ENCODE data around the gene CHST11.

CHST11 gene

DNA sequence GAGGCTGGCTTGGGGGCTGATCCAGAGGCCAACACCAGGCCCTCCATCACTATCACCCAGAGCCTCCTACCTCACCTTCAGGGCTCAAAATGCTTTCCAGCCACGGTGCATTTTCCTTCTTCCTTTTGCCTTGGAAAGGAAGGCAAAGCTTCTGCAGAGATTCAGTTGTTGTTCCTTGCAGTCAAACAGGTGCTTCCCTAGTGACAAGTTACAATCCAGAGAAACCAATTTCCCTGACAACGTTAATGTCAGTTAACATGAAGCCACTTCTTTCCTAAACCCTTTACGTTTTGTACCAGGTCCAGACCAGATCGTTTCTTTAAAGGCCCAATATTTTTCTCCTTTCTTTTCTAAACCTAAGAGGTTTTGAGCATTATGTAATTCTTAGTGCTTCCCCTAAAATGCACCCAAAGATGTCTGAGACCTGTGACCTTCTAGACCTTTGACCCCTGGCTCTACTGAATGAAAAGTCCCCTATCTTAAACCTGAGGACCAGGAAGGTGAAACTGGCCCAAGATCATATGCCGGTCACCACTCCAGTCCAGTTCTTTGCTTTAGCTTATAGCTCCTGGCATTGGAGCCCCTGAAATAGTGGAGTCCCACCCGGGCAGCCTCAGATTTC lies 289.8 kb downstream of the CHST11 start:
- DNase-seq = no peak

DNA sequence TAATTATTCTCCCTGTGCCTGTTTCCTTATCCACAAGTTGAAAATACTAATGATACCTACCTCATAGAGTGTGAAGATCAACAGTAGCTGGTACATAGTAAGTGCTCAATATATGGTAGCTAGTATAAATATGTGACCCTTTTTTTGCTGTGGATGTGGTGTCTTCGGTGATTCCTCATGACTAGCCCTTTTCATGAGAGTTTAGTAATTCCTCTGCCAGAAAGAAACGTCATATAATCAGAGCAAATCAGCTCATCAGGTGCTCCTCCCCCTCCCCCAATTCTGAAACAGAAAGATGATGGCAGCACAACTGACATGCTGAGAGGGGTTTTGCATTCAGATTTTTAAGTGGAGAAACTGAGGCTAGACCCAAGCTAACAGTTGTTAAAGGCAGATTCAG lies 290.6 kb downstream of the CHST11 start:
- DNase-seq = no peak

DNA sequence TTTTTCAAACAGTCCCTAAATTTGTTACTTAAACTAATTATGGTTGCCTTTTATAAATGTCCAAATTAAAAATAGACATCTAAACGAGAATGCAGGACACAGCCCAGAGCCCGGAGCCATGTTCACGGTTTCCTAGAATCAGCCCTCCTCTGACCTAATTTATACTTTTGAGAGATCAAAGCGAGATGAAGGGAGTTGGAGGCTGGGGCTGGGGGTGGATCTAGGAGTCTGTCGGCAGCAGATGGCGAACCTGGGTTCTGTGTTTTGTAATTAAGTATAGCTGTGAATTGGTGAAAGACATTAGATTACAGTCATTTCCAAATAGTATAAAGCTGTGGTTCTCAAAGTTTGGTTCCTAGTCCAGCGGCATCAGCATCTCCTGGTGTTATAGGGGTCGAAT lies 291.2 kb downstream of the CHST11 start:
- DNase-seq = peak; percentile 15

DNA sequence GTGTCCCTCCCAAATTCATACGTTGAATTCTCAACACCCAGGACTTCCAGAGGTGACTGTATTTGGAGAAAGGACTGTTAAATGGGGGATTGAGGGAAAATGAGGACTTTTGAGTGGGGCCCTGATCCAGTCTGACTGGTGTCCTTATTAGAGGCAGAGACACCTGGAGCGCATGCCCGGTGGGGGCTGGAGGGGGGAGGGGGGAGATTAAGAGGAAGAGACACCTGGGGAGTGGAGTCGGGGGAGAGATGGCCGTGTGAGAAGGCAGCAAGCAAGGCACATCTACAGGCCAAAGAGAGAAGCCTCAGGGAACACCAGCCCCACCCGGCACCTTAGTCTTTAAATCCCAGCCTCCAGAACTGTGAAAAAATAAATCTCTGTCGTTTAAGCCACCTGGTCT lies 291.6 kb downstream of the CHST11 start:
- DNase-seq = no peak

DNA sequence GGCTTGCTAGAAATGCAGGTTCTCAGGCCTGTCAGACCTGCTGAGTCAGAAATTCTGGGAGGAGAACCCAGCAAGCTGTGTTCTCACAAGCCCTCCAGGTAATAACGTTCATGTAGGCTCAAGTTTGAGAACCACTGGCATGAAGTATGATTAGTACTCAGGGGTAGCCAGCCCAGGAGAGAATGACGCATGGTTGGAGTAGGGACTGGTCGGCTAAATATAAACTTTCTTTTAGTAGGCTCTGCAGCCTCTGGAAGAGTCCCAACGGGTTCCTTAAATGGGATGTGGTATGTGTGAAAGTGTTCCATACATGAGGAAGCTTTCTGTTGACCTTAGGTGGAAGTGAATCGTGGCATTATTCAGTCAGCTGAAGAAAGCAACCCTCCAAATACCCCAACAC lies 292.0 kb downstream of the CHST11 start:
- no peak for DNase-seq

DNA sequence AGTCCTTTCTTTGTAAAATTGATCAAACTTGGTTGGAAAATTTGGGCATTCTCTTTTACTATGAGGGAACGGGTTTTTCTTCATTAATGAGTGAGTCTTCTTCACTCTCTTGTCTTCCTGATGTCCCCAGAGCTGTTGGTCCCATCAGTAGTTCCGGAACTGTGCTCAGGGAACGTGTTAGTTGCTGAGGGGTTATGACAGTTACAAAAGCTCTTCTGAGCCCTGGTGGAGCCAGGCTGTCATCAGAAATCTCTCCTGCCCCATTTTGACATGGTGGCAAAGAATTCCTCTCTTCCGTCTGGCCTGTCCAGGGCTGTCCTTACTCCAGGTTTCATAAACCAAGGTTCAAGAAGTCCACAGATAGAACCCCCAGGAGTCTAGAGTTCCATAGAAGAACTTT lies 292.8 kb downstream of the CHST11 start:
- no peak for DNase-seq

DNA sequence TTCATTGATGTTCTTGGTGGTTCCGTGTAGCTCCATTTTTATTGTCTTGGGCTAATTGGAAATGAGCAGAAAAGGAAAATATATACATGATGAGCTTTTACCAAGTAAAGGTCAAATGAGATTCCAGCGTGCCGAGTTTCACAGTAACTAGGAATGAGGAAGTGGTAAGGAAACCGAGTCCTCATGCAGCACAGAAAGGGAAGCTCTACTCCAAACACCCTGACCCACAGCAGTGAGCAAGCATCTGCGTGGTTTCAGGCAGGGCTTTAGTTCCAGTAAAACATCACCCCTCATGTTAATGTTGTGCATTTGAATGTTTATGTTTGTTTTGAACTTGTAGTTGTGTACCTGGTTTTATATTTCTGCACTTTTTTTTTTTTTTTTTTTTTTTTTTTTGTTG lies 293.3 kb downstream of the CHST11 start:
- DNase-seq = no peak

DNA sequence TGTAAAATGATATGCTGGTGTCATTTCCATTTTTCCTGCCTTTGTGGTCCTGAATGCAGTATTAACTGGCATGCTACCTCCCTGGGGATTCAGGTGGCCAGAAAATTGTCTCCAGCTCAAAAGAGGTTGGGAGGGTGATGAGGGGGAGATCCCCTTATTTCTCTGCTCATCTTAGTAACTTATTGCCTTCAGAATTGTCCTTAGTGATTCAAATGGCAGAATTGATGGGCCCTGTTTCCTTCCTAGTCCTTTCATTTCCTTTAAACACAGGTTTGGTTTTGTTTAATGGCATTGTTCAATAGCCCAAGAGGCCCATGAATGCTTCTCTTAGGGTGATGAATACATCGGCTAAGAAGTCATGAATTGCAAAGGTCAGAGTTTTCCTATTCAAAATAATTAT lies 294.4 kb downstream of the CHST11 start:
- no peak for DNase-seq

DNA sequence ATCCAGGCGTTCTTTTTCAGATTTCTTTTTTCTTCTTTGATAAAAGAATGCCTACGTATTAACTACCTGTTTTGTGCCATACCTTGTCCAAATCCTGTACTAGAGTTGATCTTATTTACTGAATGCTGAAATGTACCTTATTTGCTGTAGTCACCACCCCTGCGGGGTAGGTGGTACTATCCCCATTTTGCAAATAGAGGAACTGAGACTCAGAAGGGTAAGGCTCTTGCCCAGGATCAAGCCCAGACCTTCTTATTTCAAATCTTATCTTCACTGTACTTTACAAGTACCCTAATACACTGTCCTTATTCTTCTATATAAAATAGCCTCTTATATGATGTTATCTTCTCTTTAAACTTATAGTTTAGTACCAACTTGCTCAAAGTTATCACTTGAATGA lies 294.8 kb downstream of the CHST11 start:
- no peak for DNase-seq

DNA sequence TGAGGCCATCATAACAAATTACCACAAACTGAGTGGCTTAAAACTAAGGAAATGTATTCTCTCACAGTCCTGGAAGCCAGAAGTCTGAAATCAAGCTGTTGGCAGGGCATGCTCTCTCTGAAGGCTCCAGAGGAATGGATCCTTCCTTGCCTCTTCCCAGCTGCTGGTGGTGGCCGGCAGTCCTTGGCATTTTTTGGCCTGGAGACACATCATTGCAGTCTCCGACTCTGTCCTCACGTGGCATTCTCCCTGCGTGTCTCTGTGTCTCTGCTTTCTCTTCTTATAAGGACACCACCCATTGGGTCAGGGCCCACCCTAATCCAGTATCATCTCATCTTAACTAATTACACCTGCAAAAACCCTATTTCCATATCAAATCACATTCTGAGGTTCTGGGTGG lies 295.3 kb downstream of the CHST11 start:
- DNase-seq = no peak

DNA sequence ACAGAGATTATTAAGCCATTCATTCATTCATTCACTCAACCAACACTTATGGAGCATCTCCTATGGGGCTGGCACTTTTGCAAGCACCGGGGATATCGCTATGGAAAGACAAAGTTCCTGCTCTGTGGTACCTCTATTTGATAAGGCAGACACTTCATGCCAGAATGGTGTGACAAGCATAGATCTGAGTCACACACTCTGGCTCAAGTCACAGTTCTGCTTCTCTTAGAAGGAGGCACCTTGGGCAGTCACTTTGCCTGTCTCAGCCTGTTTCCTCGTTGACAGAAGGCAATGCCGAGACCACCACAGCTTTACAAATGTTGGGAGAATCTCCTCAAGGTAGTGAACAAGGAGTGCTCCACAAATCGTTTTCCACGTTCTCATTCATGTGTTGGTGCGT lies 296.1 kb downstream of the CHST11 start:
- DNase-seq = no peak

DNA sequence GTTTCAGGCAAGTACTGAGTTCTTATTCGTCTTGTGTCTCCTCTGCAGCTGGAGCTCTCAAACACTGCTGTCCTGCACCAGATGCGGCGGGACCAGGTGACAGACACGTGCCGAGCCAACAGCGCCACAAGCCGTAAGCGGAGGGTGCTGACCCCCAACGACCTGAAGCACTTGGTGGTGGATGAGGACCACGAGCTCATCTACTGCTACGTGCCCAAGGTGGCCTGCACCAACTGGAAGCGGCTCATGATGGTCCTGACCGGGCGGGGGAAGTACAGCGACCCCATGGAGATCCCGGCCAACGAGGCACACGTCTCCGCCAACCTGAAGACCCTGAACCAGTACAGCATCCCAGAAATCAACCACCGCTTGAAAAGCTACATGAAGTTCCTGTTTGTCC lies 300.2 kb downstream of the CHST11 start:
- no peak for DNase-seq

DNA sequence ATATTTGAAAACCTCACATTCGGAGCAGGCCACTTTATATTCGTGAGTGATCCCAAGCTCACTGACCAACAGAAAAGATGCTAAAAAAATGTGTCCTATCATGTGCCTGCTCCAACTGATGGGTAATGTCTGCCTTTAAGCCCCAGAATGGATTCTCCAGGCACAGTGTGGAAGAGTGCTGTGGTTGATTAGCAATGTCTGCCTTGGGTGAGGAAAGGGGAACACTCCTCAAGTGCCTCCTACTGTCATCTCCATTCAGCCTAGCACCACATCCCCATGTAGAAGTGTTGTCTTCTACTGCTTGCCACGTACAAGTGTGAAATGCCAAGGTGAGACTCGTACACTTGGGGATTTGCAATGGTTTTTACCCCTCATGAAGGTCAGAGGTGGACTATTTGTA lies 302.0 kb downstream of the CHST11 start:
- DNase-seq = no peak

DNA sequence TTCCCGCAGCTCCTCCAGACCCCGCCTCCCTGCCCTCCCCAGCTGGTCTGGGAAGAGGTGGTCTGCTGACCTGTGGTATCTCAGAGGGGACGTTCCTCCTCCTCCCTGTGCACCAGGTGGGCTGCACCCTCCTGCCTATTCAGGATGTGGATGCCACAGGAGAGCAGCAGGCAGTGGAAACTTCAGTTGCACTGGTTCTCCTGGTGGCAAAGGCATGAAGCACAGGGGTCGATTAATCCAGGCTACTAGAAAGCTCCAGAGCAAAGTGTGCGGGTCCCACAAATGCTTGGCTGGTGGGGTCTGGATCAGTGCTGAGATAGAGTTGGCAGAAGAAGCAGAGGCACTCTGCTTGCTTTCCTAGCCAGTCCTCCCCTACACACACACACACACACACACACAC lies 304.3 kb downstream of the CHST11 start:
- DNase-seq = no peak

DNA sequence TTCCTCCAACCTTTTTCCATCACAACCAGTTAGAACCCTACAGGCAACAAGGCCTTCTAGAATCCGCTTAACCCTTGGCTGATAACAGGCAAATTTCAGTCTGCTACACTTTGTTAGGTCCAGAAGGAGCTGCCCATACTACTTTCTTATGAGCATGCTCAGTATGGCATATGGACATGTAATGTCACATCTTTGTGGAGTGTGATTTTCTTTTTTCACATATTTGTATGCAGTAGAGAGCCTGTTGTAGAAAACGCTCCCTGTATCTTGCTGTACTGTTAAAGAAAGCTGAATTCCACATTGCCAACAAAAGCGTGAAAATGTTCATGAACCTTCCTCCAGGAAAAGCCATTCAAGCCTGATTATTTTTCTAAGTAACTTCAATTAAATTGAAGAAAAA lies 304.9 kb downstream of the CHST11 start:
- no peak for DNase-seq

DNA sequence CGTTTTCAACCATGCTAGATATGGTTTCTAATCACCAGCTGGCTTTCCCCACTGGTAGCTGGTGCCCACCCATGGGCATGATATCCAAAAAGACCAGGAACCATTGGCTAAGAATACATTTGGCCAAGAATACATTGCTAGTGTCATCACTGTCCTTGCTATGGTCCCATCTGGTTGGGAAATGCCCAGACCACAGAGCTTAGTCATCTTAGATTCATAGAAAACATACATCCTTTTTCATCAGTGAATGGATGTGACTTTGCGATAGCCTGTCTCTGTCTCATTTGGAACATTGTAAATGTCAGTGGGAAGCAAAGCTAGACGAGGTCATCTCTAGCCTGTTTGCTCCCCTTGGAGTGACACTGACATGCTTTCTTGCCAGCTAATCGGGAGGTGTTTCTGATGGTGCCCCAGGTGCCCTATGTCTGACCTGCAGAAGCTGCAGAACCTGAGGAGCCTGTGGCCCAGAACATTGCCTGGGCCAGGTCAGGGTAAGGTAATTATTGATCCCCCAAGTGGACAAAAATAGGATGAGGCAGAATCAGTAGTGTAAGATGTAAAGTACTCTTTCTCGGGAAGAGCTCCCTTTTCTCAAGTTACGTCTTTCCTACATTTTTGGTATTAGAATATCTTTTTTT lies 306.5 kb downstream of the CHST11 start:
- peak; percentile 16 for DNase-seq

DNA sequence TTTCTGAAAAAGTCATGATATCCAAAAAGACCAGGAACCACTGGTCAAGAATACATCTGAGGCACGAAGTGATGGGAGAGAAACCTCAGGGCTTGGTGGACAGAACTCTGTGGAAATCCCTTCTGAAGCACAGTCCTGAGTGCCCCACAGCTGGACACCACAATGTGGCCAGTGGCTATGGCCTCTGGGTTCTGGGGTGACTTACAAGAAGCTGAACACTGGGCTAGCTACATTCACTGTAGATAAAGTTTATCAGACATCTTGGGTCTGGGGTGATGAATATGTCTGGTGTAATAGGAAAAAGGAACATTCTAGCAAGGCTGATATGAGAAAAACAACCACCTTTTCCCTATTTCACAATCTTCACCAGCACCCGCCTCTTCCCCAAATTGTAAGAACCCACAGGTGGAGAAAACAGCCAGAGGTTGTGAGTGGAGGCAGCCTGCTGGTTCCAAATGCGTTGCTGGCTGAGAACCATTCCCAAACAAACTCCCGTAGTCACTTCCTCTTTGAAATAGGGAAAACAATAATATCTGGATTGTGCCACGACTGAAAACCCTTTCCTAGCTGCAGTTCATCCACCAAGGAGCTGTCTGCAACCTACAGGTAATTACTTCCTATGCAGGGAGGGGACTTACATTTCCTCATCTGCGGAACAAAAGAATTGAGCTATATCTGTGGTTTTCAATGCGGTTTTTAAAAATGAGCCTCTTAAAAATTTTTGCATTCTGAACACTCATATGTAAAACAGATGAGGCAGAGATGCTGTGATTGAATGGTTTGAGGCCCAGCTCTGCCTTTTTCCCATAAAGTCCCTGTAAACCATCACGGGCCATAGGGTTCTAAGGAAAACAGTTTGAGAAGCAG lies 307.7 kb downstream of the CHST11 start:
- no peak for DNase-seq

DNA sequence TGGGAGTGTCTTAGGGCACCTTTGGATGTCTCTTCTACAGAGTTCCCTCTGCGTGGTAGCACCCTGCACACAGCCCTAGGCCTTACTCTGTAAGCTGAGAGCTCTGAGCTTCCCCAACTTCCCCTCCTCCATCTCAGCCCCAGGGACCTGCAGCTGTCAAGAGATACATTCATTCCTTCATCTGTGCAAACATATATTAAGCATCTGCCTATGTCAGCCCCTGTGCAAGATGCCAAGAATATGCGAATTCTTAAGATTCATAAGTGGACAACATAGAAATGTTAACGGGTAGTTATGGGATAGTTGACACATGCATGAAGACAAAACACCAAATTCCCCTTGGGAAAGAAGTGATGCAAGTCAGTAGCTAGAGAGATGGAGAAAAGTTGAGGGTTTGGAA lies 310.5 kb downstream of the CHST11 start:
- DNase-seq = no peak

DNA sequence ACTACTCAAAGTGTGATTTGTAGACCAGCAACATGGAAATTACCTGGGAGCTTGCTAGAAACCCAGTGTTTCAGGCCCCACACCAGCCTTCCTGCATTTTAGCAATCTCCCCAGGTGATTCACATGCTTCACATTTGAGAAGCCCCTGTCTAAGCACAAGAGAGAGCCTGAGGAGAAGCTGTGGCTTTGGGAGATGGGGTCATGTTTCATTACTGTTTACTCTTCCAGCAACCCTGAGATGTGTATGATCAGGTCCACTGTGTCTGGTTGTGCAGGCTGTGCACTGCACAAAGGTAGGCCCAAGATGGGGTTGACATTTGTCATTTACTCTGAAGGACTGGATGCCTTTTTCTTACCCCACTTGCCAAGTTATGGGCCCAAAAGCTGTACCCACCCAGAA lies 311.3 kb downstream of the CHST11 start:
- no peak for DNase-seq

DNA sequence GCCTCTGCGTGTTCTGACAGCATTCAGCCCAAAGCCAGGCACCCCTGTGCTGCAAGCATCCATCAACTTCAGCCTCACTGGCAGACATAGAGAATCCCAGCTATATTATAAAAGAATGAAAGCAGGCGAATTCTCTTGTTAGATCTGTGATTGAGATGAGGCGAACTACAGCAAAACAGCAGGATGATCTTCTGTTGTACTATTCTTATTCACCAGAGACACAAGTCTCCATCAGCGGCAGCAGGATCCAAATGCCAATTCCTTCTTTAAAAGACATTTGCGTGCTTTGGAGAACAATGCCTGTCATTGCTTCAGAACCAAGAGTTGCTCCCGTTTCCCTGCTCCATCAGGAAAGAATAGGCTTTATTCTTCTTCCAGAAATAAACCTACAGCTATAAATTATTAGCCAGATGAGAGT lies 312.4 kb downstream of the CHST11 start:
- DNase-seq = no peak

DNA sequence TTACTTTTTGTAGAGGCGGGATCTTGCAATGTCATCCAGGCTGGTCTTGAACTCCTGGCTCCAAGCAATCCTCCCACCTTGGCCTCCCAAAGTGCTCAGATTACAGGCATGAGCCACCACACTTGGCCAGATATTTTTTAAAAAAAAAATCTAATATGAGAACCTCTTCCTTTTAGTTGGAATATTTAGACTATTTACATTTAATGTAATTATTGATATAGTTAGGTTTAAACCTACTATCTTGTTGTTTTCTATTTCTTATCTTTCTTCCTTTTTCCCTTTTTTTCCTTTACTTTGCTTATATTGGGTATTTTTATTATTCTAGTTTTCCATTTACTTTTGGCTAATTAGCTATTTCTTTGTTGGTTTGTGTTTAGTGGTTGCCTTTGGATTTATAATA lies 315.6 kb downstream of the CHST11 start:
- DNase-seq = no peak

DNA sequence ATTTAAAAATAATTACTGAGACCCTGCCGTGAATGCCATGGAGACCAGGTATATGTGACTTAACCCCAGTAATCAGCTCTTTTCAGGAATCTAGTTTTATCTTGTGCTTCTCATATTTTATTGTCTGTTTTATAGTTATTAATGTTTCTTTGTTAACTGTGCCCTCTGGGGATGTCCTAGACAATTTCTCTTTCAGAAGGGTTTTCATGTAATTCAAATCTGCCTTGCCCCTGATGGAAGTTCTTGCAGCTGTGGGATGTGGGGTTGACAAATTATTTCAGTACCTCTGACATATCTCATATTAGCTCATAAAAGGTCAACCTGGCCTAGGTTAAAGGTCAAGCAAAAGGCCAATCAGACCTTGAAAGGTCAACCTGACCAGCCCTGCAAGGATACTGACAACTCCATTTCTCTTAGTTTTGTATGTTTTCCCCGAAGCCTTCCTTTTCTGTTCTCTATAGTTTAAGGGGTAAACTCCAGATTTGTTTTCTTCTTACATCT lies 319.0 kb downstream of the CHST11 start:
- no peak for DNase-seq

DNA sequence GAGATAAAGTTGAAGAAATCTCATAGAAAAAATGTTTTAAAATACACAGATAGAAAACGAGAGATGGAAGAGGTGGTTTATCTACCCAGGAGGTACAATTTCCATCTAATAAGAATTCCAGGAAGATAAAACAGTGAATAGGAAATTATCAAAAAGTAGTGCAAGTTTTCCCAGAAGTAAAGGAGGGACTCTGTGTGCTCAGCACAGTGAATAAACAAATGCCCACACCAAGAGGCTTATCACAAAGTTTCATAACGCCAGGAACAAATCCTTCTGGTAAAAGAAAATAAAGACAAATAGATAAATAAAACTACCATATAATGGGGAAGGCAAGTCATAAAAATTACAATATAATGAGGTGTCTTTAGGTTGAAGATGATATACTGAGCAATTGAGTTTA lies 322.4 kb downstream of the CHST11 start:
- DNase-seq = no peak

DNA sequence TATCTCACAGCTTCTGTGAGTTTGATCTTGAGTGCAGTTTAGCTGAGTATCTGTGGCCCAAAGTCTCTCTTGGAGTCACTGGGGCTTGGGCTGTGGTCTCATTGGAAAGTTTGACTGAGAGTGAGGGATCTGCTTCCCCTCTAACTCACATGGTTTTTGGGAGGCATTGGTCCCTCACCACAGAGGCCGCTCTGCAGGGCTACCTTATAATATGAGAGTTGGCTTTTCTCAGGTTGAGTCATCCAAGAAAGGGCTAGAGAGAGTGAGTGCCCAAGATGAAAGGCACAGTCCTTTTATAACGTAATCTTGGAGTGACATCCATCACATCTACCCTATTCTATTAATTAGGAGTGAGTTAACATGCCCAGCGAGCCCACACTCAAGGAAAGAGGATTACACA lies 325.5 kb downstream of the CHST11 start:
- DNase-seq = no peak

Measured in stimulated activated CD4-positive, alpha-beta T cell treated with anti-CD3 and anti-CD28 coated beads, Interleukin-4, amount 100 ng/mL, for 24 hours (primary cell).